ENCODE measurements around the gene SERPINH1. TPM values are rescaled to one million over a fixed set of nuclear protein-coding genes. Genes with fewer than 3 reads are reported as not detected.
"Not testable (repeated sequence)": the region's sequence is repeated elsewhere in the genome, so short reads cannot be mapped to it uniquely, and the experiment has no call there.

The SERPINH1 gene
- total RNA-seq, 2 experiments from 2014 or later: 3.5 to 4.1 TPM

- ATAC-seq (ENCODE audit: poor library complexity): peak; percentile 96
- Mint-ChIP-seq H3K27ac (peak overlapping the region; percentile 71), H3K27me3 (no peaks in the 10 kb centered on the region), H3K4me3 (peak overlapping the region; percentile 94), H3K36me3 (ENCODE audit: low read depth) (no peaks in the 10 kb centered on the region), H3K9me3 (no peaks in the 10 kb centered on the region), H3K4me1 (ENCODE audit: low read depth) (peaks cover 14% of the 10 kb centered on the region)
- POLR2A ChIA-PET: interaction anchor here (2.8 kb wide), 1 partner anchor 21 kb away, joined by 16 read pairs; the partner anchor contains the start of gene SERPINH1
- TF ChIP-seq, protein P1, sequence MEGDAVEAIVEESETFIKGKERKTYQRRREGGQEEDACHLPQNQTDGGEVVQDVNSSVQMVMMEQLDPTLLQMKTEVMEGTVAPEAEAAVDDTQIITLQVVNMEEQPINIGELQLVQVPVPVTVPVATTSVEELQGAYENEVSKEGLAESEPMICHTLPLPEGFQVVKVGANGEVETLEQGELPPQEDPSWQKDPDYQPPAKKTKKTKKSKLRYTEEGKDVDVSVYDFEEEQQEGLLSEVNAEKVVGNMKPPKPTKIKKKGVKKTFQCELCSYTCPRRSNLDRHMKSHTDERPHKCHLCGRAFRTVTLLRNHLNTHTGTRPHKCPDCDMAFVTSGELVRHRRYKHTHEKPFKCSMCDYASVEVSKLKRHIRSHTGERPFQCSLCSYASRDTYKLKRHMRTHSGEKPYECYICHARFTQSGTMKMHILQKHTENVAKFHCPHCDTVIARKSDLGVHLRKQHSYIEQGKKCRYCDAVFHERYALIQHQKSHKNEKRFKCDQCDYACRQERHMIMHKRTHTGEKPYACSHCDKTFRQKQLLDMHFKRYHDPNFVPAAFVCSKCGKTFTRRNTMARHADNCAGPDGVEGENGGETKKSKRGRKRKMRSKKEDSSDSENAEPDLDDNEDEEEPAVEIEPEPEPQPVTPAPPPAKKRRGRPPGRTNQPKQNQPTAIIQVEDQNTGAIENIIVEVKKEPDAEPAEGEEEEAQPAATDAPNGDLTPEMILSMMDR (IDR thresholded peaks at IDR 0.05): no peak
- no peaks in the 10 kb centered on the region for H3K9me3 ChIP-seq (ENCODE audit: control insufficient read depth in 1 of 2, insufficient read depth in 1 of 2, low read length in 2 of 2)
- peaks cover 18% of the 10 kb centered on the region for H3K4me1 ChIP-seq (ENCODE audit: insufficient read depth, low read length)
- CTCF ChIA-PET: no interaction called here
- H3K36me3 ChIP-seq (ENCODE audit: insufficient read depth, low read length): no peaks in the 10 kb centered on the region
- H3K27ac ChIP-seq (ENCODE audit: low read depth in 1 of 2, low read length in 2 of 2): peak overlapping the region; percentile 10 to 19
- intact Hi-C loops (cut with DNase I, micrococcal nuclease): no loop called here
- peak overlapping the region; percentile 84 for H3K4me3 ChIP-seq (ENCODE audit: low read length)
- peak in 13 of 14 experiments; percentile 13 to 79 (median 45) for DNase-seq
- no peaks in the 10 kb centered on the region for H3K27me3 ChIP-seq (ENCODE audit: control insufficient read depth in 1 of 2, insufficient read depth in 2 of 2, low read length in 2 of 2)
Measured at GRCh38 chr11:75582895-75583717, 21.1 kb downstream of the SERPINH1 start.

- peak overlapping the region; percentile 77 for H3K27ac Mint-ChIP-seq
- H3K36me3 Mint-ChIP-seq (ENCODE audit: low read depth): no peaks in the 10 kb centered on the region
- peaks cover 14% of the 10 kb centered on the region for H3K4me1 Mint-ChIP-seq (ENCODE audit: low read depth)
- Histone ChIP-seq H3K4me1 (ENCODE audit: insufficient read depth, low read length) (peaks cover 18% of the 10 kb centered on the region), H3K27me3 (ENCODE audit: control insufficient read depth in 1 of 2, insufficient read depth in 2 of 2, low read length in 2 of 2) (no peaks in the 10 kb centered on the region), H3K9me3 (ENCODE audit: control insufficient read depth in 1 of 2, insufficient read depth in 1 of 2, low read length in 2 of 2) (no peaks in the 10 kb centered on the region), H3K27ac (ENCODE audit: low read depth in 1 of 2, low read length in 2 of 2) (no peak overlapping the region), H3K4me3 (ENCODE audit: low read length) (peak overlapping the region; percentile 84), H3K36me3 (ENCODE audit: insufficient read depth, low read length) (no peaks in the 10 kb centered on the region)
- peak; percentile 11 for ATAC-seq (ENCODE audit: poor library complexity)
- intact Hi-C loops (cut with DNase I, micrococcal nuclease): no loop called here
- ChIA-PET POLR2A (interaction anchor here (0.5 to 0.6 kb wide), 2 partner anchors 22 to 254 kb away, joined by 3 to 5 read pairs; partner anchors contain the start of gene SERPINH1), CTCF (no interaction called here)
- H3K27me3 Mint-ChIP-seq: no peaks in the 10 kb centered on the region
- H3K9me3 Mint-ChIP-seq: no peaks in the 10 kb centered on the region
- peak overlapping the region; percentile 86 for H3K4me3 Mint-ChIP-seq
- TF ChIP-seq, protein P1 (IDR thresholded peaks at IDR 0.05): peak; percentile 12
- peak in 2 of 14 experiments; percentile 36 to 44 for DNase-seq
Measured at GRCh38 chr11:75583718-75584658, 21.9 kb downstream of the SERPINH1 start.

DNA sequence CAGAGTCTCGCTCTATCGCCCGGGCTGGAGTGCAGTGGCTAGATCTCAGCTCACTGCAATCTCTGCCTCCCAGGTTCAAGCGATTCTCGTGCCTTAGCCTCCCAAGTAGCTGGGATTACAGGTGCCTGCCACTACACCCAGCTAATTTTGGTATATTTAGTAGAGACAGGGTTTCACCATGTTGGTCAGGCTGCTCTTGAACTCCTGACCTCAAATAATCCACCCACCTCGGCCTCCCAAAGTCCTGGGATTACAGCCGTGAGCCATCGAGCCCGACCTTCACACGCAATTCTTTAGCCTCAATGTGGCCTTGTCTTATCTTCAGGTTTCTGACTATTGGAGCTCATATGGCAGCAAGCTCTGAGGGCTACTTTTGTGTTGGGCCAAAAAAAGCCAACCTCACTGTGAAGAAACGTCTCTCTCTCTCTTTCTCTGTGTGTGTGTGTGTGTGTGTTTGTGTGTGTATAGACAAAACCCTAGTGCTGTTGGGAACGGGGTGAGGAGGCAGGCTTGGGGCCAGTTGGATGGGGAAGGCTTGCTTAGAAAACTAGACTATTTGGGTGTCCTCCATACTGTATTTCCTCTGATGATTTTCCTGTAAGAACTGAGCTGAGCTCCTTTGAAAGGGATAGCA is 22.7 kb downstream of the SERPINH1 start:
- POLR2A ChIA-PET; CTCF ChIA-PET; H3K36me3 Mint-ChIP-seq (ENCODE audit: low read depth); H3K36me3 ChIP-seq (ENCODE audit: insufficient read depth, low read length); H3K27me3 Mint-ChIP-seq; DNase-seq; H3K4me3 ChIP-seq (ENCODE audit: low read length); intact Hi-C loops (cut with DNase I, micrococcal nuclease); H3K27ac Mint-ChIP-seq; H3K9me3 ChIP-seq (ENCODE audit: control insufficient read depth in 1 of 2, insufficient read depth in 1 of 2, low read length in 2 of 2); H3K27ac ChIP-seq (ENCODE audit: low read depth in 1 of 2, low read length in 2 of 2); ATAC-seq (ENCODE audit: poor library complexity); H3K27me3 ChIP-seq (ENCODE audit: control insufficient read depth in 1 of 2, insufficient read depth in 2 of 2, low read length in 2 of 2); H3K9me3 Mint-ChIP-seq: not testable (repeated sequence)
- Mint-ChIP-seq H3K4me1 (ENCODE audit: low read depth) (peaks cover 14% of the 10 kb centered on the region), H3K4me3 (peak overlapping the region; percentile 86)
- H3K4me1 ChIP-seq (ENCODE audit: insufficient read depth, low read length): peaks cover 18% of the 10 kb centered on the region
